ENCODE data around the gene FAHD2A. TPM values are rescaled to one million over a fixed set of nuclear protein-coding genes. Genes with fewer than 3 reads are reported as not detected.

FAHD2A gene
- total and polyA plus RNA-seq, 5 donors from 2014 or later, result 9.1 to 24.1 (median 15.6) TPM

DNA sequence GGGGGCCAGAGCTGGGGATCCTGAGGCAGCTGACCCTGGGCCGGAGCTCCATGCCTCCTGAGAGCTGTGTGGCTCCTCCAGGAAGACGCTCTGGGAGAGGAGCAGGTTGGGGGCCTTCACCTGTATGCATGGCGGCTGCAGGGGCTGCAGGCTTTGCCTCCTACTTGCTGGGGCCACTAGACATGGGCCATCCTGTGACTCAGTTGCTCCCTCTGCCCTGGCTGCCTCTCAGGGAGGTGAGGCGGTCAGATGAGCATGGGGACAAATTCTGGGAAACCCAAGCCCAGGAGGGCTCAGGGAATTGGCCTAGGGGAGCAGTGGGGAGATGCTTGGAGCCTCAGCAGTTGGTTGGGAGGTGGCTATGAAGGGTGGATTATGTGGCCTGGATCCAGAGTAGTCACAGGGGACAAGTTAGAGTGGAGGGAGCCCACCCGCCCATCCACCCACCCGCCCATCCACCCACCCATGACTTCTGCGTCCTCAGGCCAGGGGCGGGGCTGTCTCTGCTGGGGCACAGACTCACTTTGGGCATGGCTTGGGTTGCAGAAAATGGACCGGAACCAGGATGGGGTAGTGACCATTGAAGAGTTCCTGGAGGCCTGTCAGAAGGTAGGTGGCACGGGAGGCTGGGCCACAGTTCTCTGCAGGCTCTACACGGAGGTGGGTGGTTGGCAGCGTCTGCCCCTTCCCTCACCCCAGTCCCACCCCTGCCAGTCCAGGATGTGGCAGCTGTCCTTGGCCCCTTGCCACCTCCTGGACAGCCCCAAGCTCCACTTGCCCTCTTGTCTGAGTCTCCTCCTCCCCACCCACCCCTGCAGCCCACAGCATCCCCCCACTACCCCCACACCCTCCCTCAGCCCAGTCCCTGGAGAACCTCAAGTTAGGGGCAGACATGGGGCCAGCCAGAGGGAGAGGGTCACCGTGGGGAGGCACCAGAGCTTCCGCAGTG, 19.5 kb upstream of the FAHD2A start:
- H3K36me3 ChIP-seq (ENCODE audit: control insufficient read depth, insufficient read depth, low read length), result no peaks in the 10 kb centered on the region
- no peak overlapping the region for H3K27ac Mint-ChIP-seq
- H3K9me3 Mint-ChIP-seq, result no peaks in the 10 kb centered on the region
- H3K4me1 Mint-ChIP-seq, result no peaks in the 10 kb centered on the region
- no peak overlapping the region for H3K27ac ChIP-seq (ENCODE audit: insufficient read depth, low read length, poor library complexity, severe bottlenecking)
- DNase-seq (no peak), ATAC-seq (ENCODE audit: low read depth in 2 of 2) (no peak)
- no peaks in the 10 kb centered on the region for H3K36me3 Mint-ChIP-seq
- H3K27me3 ChIP-seq (ENCODE audit: control insufficient read depth, insufficient read depth, low read length), result no peaks in the 10 kb centered on the region
- no peaks in the 10 kb centered on the region for H3K9me3 ChIP-seq (ENCODE audit: control insufficient read depth in 2 of 2, low read length in 2 of 2)
- H3K27me3 Mint-ChIP-seq, result peaks cover 6% of the 10 kb centered on the region
- H3K4me3 Mint-ChIP-seq, result no peak overlapping the region
- no peak overlapping the region for H3K4me3 ChIP-seq (ENCODE audit: low read depth, low read length)
- no peaks in the 10 kb centered on the region for H3K4me1 ChIP-seq (ENCODE audit: control insufficient read depth, insufficient read depth, low read length, poor library complexity, severe bottlenecking)

- no peak overlapping the region for H3K4me3 ChIP-seq (ENCODE audit: low read depth, low read length)
- H3K9me3 Mint-ChIP-seq, result no peaks in the 10 kb centered on the region
- ATAC-seq (ENCODE audit: low read depth in 2 of 2) (no peak), DNase-seq (no peak)
- H3K27me3 ChIP-seq (ENCODE audit: control insufficient read depth, insufficient read depth, low read length), result no peaks in the 10 kb centered on the region
- H3K27ac Mint-ChIP-seq, result no peak overlapping the region
- H3K4me1 Mint-ChIP-seq, result no peaks in the 10 kb centered on the region
- H3K9me3 ChIP-seq (ENCODE audit: control insufficient read depth in 2 of 2, low read length in 2 of 2), result no peaks in the 10 kb centered on the region
- no peak overlapping the region for H3K27ac ChIP-seq (ENCODE audit: insufficient read depth, low read length, poor library complexity, severe bottlenecking)
- H3K36me3 Mint-ChIP-seq, result no peaks in the 10 kb centered on the region
- H3K4me3 Mint-ChIP-seq, result no peak overlapping the region
- H3K27me3 Mint-ChIP-seq, result peaks cover 6% of the 10 kb centered on the region
- no peaks in the 10 kb centered on the region for H3K36me3 ChIP-seq (ENCODE audit: control insufficient read depth, insufficient read depth, low read length)
- H3K4me1 ChIP-seq (ENCODE audit: control insufficient read depth, insufficient read depth, low read length, poor library complexity, severe bottlenecking), result no peaks in the 10 kb centered on the region
Observed at GRCh38 chr2:95383635-95384027, 18.9 kb upstream of the FAHD2A start.

GRCh38 chr2:95384854-95385569, 17.5 kb upstream of the FAHD2A start:
- no peaks in the 10 kb centered on the region for H3K9me3 ChIP-seq (ENCODE audit: control insufficient read depth in 2 of 2, low read length in 2 of 2)
- no peaks in the 10 kb centered on the region for H3K27me3 ChIP-seq (ENCODE audit: control insufficient read depth, insufficient read depth, low read length)
- Mint-ChIP-seq H3K27me3 (peaks cover 11% of the 10 kb centered on the region), H3K36me3 (no peaks in the 10 kb centered on the region), H3K4me1 (peaks cover 0 to 2% (median 0%) of the 10 kb centered on the region in 4 donors), H3K9me3 (no peaks in the 10 kb centered on the region), H3K27ac (no peak overlapping the region), H3K4me3 (no peak overlapping the region)
- H3K4me1 ChIP-seq (ENCODE audit: control insufficient read depth, insufficient read depth, low read length, poor library complexity, severe bottlenecking), result no peaks in the 10 kb centered on the region
- no peak for ATAC-seq (ENCODE audit: low read depth in 2 of 2)
- H3K27ac ChIP-seq (ENCODE audit: insufficient read depth, low read length, poor library complexity, severe bottlenecking), result no peak overlapping the region
- no peak overlapping the region for H3K4me3 ChIP-seq (ENCODE audit: low read depth, low read length)
- H3K36me3 ChIP-seq (ENCODE audit: control insufficient read depth, insufficient read depth, low read length), result no peaks in the 10 kb centered on the region
- DNase-seq, result no peak

- no peak overlapping the region for H3K27ac Mint-ChIP-seq
- Histone ChIP-seq H3K27ac (ENCODE audit: insufficient read depth, low read length, poor library complexity, severe bottlenecking) (no peak overlapping the region), H3K27me3 (ENCODE audit: control insufficient read depth, insufficient read depth, low read length) (no peaks in the 10 kb centered on the region), H3K9me3 (ENCODE audit: control insufficient read depth in 2 of 2, low read length in 2 of 2) (no peaks in the 10 kb centered on the region), H3K4me1 (ENCODE audit: control insufficient read depth, insufficient read depth, low read length, poor library complexity, severe bottlenecking) (no peaks in the 10 kb centered on the region), H3K36me3 (ENCODE audit: control insufficient read depth, insufficient read depth, low read length) (no peaks in the 10 kb centered on the region), H3K4me3 (ENCODE audit: low read depth, low read length) (no peak overlapping the region)
- ATAC-seq (ENCODE audit: low read depth in 2 of 2), result no peak
- peaks cover 11% of the 10 kb centered on the region for H3K27me3 Mint-ChIP-seq
- DNase-seq, result no peak
- H3K9me3 Mint-ChIP-seq, result no peaks in the 10 kb centered on the region
- H3K4me3 Mint-ChIP-seq, result no peak overlapping the region
- H3K36me3 Mint-ChIP-seq, result no peaks in the 10 kb centered on the region
- H3K4me1 Mint-ChIP-seq, result peaks cover 0 to 2% (median 0%) of the 10 kb centered on the region in 4 donors
Observed at GRCh38 chr2:95385570-95385984, 16.9 kb upstream of the FAHD2A start.

GRCh38 chr2:95386031-95386430, 16.5 kb upstream of the FAHD2A start:
- ATAC-seq (ENCODE audit: low read depth in 2 of 2) (no peak), DNase-seq (no peak)
- H3K27ac ChIP-seq (ENCODE audit: insufficient read depth, low read length, poor library complexity, severe bottlenecking), result no peak overlapping the region
- H3K27me3 Mint-ChIP-seq, result peaks cover 6% of the 10 kb centered on the region
- H3K36me3 Mint-ChIP-seq, result no peaks in the 10 kb centered on the region
- no peaks in the 10 kb centered on the region for H3K9me3 Mint-ChIP-seq
- no peaks in the 10 kb centered on the region for H3K9me3 ChIP-seq (ENCODE audit: control insufficient read depth in 2 of 2, low read length in 2 of 2)
- H3K27ac Mint-ChIP-seq, result no peak overlapping the region
- H3K4me1 ChIP-seq (ENCODE audit: control insufficient read depth, insufficient read depth, low read length, poor library complexity, severe bottlenecking), result no peaks in the 10 kb centered on the region
- peaks cover 0 to 2% (median 0%) of the 10 kb centered on the region in 4 donors for H3K4me1 Mint-ChIP-seq
- H3K4me3 Mint-ChIP-seq, result no peak overlapping the region
- H3K36me3 ChIP-seq (ENCODE audit: control insufficient read depth, insufficient read depth, low read length), result no peaks in the 10 kb centered on the region
- H3K4me3 ChIP-seq (ENCODE audit: low read depth, low read length), result no peak overlapping the region
- no peaks in the 10 kb centered on the region for H3K27me3 ChIP-seq (ENCODE audit: control insufficient read depth, insufficient read depth, low read length)

DNA sequence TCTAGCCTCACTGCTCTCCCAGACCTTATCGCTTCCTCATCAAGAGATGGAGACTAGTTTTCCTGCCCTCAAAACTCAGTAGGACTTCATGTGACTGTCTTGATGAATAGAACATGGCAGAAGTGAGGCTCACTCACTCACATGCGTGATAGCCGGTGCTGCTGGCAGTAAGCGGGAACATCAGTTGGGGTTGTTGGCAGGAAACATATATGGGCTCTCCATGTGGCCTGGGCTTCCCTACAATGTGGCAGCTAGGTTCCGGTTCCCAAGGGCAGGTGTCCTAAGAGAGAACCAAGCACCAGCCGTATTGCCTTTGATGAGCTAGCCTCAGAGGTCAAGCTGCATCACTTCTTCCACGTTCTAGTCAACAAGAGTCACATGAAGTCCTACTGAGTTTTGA, 15.2 kb upstream of the FAHD2A start:
- Histone ChIP-seq H3K4me3 (ENCODE audit: low read depth, low read length) (no peak overlapping the region), H3K9me3 (ENCODE audit: control insufficient read depth in 2 of 2, low read length in 2 of 2) (no peaks in the 10 kb centered on the region), H3K27ac (ENCODE audit: insufficient read depth, low read length, poor library complexity, severe bottlenecking) (no peak overlapping the region), H3K4me1 (ENCODE audit: control insufficient read depth, insufficient read depth, low read length, poor library complexity, severe bottlenecking) (no peaks in the 10 kb centered on the region), H3K27me3 (ENCODE audit: control insufficient read depth, insufficient read depth, low read length) (no peaks in the 10 kb centered on the region), H3K36me3 (ENCODE audit: control insufficient read depth, insufficient read depth, low read length) (no peaks in the 10 kb centered on the region)
- H3K4me3 Mint-ChIP-seq, result no peak overlapping the region
- H3K27ac Mint-ChIP-seq, result no peak overlapping the region
- H3K27me3 Mint-ChIP-seq, result peaks cover 5% of the 10 kb centered on the region
- H3K9me3 Mint-ChIP-seq, result no peaks in the 10 kb centered on the region
- H3K4me1 Mint-ChIP-seq, result peaks cover 0 to 2% (median 0%) of the 10 kb centered on the region in 4 donors
- ATAC-seq (ENCODE audit: low read depth in 2 of 2), result no peak
- no peaks in the 10 kb centered on the region for H3K36me3 Mint-ChIP-seq
- no peak for DNase-seq

- Histone ChIP-seq H3K27ac (ENCODE audit: insufficient read depth, low read length, poor library complexity, severe bottlenecking) (no peak overlapping the region), H3K4me3 (ENCODE audit: low read depth, low read length) (no peak overlapping the region), H3K36me3 (ENCODE audit: control insufficient read depth, insufficient read depth, low read length) (no peaks in the 10 kb centered on the region), H3K4me1 (ENCODE audit: control insufficient read depth, insufficient read depth, low read length, poor library complexity, severe bottlenecking) (no peaks in the 10 kb centered on the region), H3K9me3 (ENCODE audit: control insufficient read depth in 2 of 2, low read length in 2 of 2) (no peaks in the 10 kb centered on the region), H3K27me3 (ENCODE audit: control insufficient read depth, insufficient read depth, low read length) (no peaks in the 10 kb centered on the region)
- DNase-seq (no peak), ATAC-seq (ENCODE audit: low read depth in 2 of 2) (no peak)
- no peaks in the 10 kb centered on the region for H3K36me3 Mint-ChIP-seq
- H3K4me1 Mint-ChIP-seq, result peaks cover 0 to 2% (median 0%) of the 10 kb centered on the region in 4 donors
- H3K4me3 Mint-ChIP-seq, result no peak overlapping the region
- H3K27me3 Mint-ChIP-seq, result peaks cover 5% of the 10 kb centered on the region
- H3K27ac Mint-ChIP-seq, result no peak overlapping the region
- H3K9me3 Mint-ChIP-seq, result no peaks in the 10 kb centered on the region
Observed at GRCh38 chr2:95388091-95388692, 14.3 kb upstream of the FAHD2A start.
